Measurements from ENCODE around the gene RTBDN.
"Not testable (repeated sequence)": the region's sequence is repeated elsewhere in the genome, so short reads cannot be mapped to it uniquely, and the experiment has no call there.

RTBDN gene

GRCh38 chr19:12833738-12834565 is 427 bp downstream of the RTBDN start:
- H3K4me3 ChIP-seq (ENCODE audit: low read depth, low read length), result peak overlapping the region; percentile 67
- DNase-seq, result peak; percentile 76
- no peaks in the 10 kb centered on the region for H3K9me3 ChIP-seq
- no peak for TF ChIP-seq CTCF (IDR thresholded peaks at IDR 0.05; ENCODE audit: low read depth, low read length)
- H3K36me3 ChIP-seq, result no peaks in the 10 kb centered on the region
- H3K4me1 ChIP-seq, result peaks cover 8% of the 10 kb centered on the region
- no peaks in the 10 kb centered on the region for H3K27me3 ChIP-seq

GRCh38 chr19:12833418-12833737 is 1.0 kb downstream of the RTBDN start:
- no peak for TF ChIP-seq CTCF (IDR thresholded peaks at IDR 0.05; ENCODE audit: low read depth, low read length)
- peaks cover 11% of the 10 kb centered on the region for H3K4me1 ChIP-seq
- no peaks in the 10 kb centered on the region for H3K9me3 ChIP-seq
- H3K27me3 ChIP-seq, result no peaks in the 10 kb centered on the region
- H3K4me3 ChIP-seq (ENCODE audit: low read depth, low read length), result peak overlapping the region; percentile 49
- no peak for DNase-seq
- no peaks in the 10 kb centered on the region for H3K36me3 ChIP-seq

GRCh38 chr19:12828494-12828893 is 5.9 kb downstream of the RTBDN start:
- H3K36me3 ChIP-seq, result no peaks in the 10 kb centered on the region
- H3K4me3 ChIP-seq (ENCODE audit: low read depth, low read length), result peak overlapping the region; percentile 43
- DNase-seq, result peak; percentile 95
- H3K9me3 ChIP-seq, result no peaks in the 10 kb centered on the region
- H3K4me1 ChIP-seq, result peaks cover 11% of the 10 kb centered on the region
- no peaks in the 10 kb centered on the region for H3K27me3 ChIP-seq
- no peak for TF ChIP-seq CTCF (IDR thresholded peaks at IDR 0.05; ENCODE audit: low read depth, low read length)

DNA sequence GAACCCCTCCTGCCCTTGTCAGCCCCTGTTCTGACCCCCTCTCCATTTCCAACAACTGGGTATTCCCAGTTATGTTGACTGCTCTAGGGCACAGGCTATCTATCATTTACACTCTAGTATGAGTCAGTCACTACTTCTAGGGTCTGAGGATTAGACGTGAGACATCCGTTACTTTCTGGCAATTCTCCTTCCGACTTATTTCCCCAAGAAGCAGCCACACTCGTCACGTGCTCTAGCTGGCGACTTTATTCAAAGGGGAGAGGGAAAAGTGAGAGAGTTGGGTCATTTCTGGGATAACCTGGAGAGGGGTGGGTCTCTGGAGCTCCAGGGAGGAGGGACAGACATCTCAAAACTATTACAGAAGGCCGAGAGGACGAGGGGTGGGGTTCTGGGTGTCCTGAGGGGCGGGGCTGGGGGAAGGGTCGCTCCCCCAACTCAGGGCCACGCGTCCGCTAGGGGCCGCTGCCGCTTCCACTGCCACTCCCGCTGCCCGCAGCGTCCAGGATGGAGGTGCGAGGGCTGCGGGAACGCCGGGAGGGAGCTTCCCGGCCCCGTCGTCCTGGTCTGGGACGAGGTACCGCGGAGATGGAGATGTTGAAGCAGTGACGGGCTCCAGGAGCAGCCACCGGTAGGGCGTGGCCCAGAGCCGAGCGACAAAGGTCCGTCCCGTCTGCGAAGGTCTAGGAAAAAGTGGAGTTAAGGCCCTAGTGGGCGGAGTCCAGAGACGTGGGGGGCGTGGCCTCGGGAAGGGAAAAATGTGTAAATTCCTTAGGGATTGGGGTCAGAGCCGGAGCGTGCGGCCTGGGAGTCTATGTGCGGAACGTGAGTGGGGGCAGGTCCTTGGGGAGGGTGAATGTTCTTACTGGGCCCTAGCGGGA is 8.9 kb downstream of the RTBDN start:
- Histone ChIP-seq H3K36me3 (no peaks in the 10 kb centered on the region), H3K4me1 (peaks cover 5% of the 10 kb centered on the region), H3K4me3 (ENCODE audit: low read depth, low read length) (peak overlapping the region; percentile 48), H3K9me3 (no peaks in the 10 kb centered on the region), H3K27me3 (no peaks in the 10 kb centered on the region)
- peak; percentile 85 for DNase-seq
- TF ChIP-seq CTCF (IDR thresholded peaks at IDR 0.05; ENCODE audit: low read depth, low read length), result peak; percentile 64

GRCh38 chr19:12821761-12822160 is 12.6 kb downstream of the RTBDN start:
- no peak for TF ChIP-seq CTCF (IDR thresholded peaks at IDR 0.05; ENCODE audit: low read depth, low read length)
- no peaks in the 10 kb centered on the region for H3K27me3 ChIP-seq
- H3K4me3 ChIP-seq (ENCODE audit: low read depth, low read length), result no peak overlapping the region
- H3K9me3 ChIP-seq, result no peaks in the 10 kb centered on the region
- no peaks in the 10 kb centered on the region for H3K4me1 ChIP-seq
- no peak for DNase-seq
- no peaks in the 10 kb centered on the region for H3K36me3 ChIP-seq

- not testable (repeated sequence) for H3K36me3 ChIP-seq; H3K9me3 ChIP-seq; DNase-seq; H3K4me3 ChIP-seq (ENCODE audit: low read depth, low read length); H3K4me1 ChIP-seq; H3K27me3 ChIP-seq
These were observed 16.6 kb downstream of the RTBDN start for GRCh38 chr19:12817810-12818209.

- H3K9me3 ChIP-seq, H3K27me3 ChIP-seq, H3K36me3 ChIP-seq: not testable (repeated sequence)
These were observed 17.2 kb downstream of the RTBDN start for GRCh38 chr19:12817188-12817587.

More at GRCh38 chr19:12817188-12817587, 17.2 kb downstream of the RTBDN start:
- H3K4me1 ChIP-seq; DNase-seq; H3K4me3 ChIP-seq (ENCODE audit: low read depth, low read length): not testable (repeated sequence)

All from BE2C (cell line).